Colonic mucosa (tissue), 4 donors: ENCODE measurements around the gene DONSON. TPM values are rescaled to one million over a fixed set of nuclear protein-coding genes. Genes with fewer than 3 reads are reported as not detected.

ENCODE experiments used
- DNase-seq: peaks from one replicate; pipeline ENCODE4 v3.0.0-alpha.2; 2020
- H3K27ac ChIP-seq: fragments of 200-600 bp; one replicate; pipeline ENCODE4 v1.8.0; 2021
- H3K27me3 ChIP-seq: fragments of 200-600 bp; one replicate; pipeline ENCODE4 v1.8.0; 2021
- H3K36me3 ChIP-seq: fragments of 200-600 bp; one replicate; pipeline ENCODE4 v1.8.0; 2021
- H3K4me1 ChIP-seq: fragments of 200-600 bp; one replicate; pipeline ENCODE4 v1.8.0; 2021; ENCODE audit warnings: mild to moderate bottlenecking
- H3K4me3 ChIP-seq: fragments of 200-600 bp; one replicate; pipeline ENCODE4 v1.8.0; 2021
- H3K9ac ChIP-seq, 2 donors: one replicate each; pipeline ENCODE4 v1.7.0; 2013; ENCODE audit warnings: control low read depth in 2 of 2, low read depth in 2 of 2, low read length in 2 of 2
- H3K9me3 ChIP-seq: fragments of 200-600 bp; one replicate; pipeline ENCODE4 v1.8.0; 2021
- intact Hi-C: fragments of 100-400 bp; cut with DNase I; formaldehyde crosslinking; loops from one replicate; pipeline ENCODE4 v1.14.1; 2022
- total RNA-seq, 2 donors: library from RNA; stranded (reverse); fragmentation: NEBNext Ultra II Directional in 1 of 2; extraction: Animal tissue kit (Norgen Biotek cat#: 25700) in 1 of 2; gene quantifications; one replicate each; pipeline ENCODE4 v1.2.1, GENCODE V29; 2021
- TF ChIP-seq, protein P1 (sequence below): fragments of 200-600 bp; IDR thresholded peaks from one replicate; pipeline ENCODE4 v1.8.0; 2022; ENCODE audit warnings: antibody characterized with exemption, mild to moderate bottlenecking
- donor health status: healthy.
- donor health status: DM: no; HTN: no; CAD: no.
- donor health status: DM: no; HTN: no; CAD: no.

The DONSON gene
- total RNA-seq, 2 donors from 2014 or later = 7.7 to 21.7 TPM

DNA sequence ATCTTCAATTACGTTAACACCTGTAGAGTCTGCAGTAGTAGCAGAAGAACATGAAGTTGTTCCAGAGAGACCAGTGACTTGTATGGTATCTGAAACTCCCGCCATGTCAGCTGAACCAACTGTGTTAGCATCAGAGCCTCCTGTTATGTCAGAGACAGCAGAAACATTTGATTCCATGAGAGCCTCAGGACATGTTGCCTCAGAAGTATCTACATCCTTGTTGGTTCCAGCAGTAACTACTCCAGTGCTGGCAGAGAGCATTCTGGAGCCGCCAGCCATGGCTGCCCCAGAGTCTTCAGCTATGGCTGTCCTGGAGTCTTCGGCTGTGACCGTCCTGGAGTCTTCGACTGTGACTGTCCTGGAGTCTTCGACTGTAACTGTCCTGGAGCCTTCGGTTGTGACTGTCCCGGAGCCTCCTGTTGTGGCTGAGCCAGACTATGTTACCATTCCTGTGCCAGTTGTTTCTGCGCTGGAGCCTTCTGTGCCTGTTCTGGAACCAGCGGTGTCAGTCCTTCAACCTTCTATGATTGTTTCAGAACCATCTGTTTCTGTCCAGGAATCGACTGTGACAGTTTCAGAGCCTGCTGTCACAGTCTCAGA is 35.4 kb downstream of the DONSON start:
- no peaks in the 10 kb centered on the region for H3K9me3 ChIP-seq
- H3K36me3 ChIP-seq = peaks cover 36% of the 10 kb centered on the region
- H3K9ac ChIP-seq = no peak overlapping the region
- H3K4me1 ChIP-seq = no peaks in the 10 kb centered on the region
- H3K4me3 ChIP-seq = no peak overlapping the region
- H3K27ac ChIP-seq = no peak overlapping the region
- H3K27me3 ChIP-seq = no peaks in the 10 kb centered on the region
- TF ChIP-seq, protein P1, sequence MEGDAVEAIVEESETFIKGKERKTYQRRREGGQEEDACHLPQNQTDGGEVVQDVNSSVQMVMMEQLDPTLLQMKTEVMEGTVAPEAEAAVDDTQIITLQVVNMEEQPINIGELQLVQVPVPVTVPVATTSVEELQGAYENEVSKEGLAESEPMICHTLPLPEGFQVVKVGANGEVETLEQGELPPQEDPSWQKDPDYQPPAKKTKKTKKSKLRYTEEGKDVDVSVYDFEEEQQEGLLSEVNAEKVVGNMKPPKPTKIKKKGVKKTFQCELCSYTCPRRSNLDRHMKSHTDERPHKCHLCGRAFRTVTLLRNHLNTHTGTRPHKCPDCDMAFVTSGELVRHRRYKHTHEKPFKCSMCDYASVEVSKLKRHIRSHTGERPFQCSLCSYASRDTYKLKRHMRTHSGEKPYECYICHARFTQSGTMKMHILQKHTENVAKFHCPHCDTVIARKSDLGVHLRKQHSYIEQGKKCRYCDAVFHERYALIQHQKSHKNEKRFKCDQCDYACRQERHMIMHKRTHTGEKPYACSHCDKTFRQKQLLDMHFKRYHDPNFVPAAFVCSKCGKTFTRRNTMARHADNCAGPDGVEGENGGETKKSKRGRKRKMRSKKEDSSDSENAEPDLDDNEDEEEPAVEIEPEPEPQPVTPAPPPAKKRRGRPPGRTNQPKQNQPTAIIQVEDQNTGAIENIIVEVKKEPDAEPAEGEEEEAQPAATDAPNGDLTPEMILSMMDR = no peak
- intact Hi-C loops = no loop called here
- DNase-seq = no peak

DNA sequence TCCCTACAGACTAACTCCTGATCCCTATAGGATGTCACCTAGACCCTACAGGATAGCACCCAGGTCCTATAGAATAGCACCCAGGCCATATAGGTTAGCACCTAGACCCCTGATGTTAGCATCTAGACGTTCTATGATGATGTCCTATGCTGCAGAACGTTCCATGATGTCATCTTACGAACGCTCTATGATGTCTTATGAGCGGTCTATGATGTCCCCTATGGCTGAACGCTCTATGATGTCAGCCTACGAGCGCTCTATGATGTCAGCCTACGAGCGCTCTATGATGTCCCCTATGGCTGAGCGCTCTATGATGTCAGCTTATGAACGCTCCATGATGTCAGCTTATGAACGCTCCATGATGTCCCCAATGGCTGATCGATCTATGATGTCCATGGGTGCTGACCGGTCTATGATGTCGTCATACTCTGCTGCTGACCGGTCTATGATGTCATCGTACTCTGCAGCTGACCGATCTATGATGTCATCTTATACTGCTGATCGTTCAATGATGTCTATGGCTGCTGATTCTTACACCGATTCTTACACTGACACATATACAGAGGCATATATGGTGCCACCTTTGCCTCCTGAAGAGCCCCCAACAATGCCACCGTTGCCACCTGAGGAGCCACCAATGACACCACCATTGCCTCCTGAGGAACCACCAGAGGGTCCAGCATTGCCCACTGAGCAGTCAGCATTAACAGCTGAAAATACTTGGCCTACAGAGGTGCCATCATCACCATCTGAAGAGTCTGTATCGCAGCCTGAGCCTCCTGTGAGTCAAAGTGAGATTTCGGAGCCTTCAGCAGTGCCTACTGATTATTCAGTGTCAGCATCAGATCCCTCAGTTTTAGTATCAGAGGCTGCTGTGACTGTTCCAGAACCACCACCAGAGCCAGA is 36.1 kb downstream of the DONSON start:
- TF ChIP-seq, protein P1 = no peak
- Histone ChIP-seq H3K27ac (no peak overlapping the region), H3K4me3 (no peak overlapping the region), H3K27me3 (no peaks in the 10 kb centered on the region), H3K9me3 (no peaks in the 10 kb centered on the region), H3K9ac (no peak overlapping the region), H3K4me1 (no peaks in the 10 kb centered on the region), H3K36me3 (peaks cover 35% of the 10 kb centered on the region)
- intact Hi-C loops = no loop called here
- no peak for DNase-seq

DNA sequence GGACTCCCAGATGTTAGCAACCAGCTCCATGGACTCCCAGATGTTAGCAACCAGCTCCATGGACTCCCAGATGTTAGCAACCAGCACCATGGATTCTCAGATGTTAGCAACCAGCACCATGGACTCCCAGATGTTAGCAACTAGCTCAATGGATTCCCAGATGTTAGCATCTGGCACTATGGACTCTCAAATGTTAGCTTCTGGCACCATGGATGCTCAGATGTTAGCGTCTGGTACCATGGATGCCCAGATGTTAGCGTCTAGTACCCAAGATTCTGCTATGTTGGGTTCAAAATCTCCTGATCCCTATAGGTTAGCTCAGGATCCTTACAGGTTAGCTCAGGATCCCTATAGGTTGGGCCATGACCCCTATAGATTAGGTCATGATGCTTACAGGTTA is 36.8 kb downstream of the DONSON start:
- no peaks in the 10 kb centered on the region for H3K27me3 ChIP-seq
- intact Hi-C loops = no loop called here
- no peak overlapping the region for H3K9ac ChIP-seq
- no peak for DNase-seq
- H3K4me3 ChIP-seq = no peak overlapping the region
- TF ChIP-seq, protein P1 = no peak
- no peaks in the 10 kb centered on the region for H3K4me1 ChIP-seq
- no peaks in the 10 kb centered on the region for H3K9me3 ChIP-seq
- peaks cover 32% of the 10 kb centered on the region for H3K36me3 ChIP-seq
- no peak overlapping the region for H3K27ac ChIP-seq

DNA sequence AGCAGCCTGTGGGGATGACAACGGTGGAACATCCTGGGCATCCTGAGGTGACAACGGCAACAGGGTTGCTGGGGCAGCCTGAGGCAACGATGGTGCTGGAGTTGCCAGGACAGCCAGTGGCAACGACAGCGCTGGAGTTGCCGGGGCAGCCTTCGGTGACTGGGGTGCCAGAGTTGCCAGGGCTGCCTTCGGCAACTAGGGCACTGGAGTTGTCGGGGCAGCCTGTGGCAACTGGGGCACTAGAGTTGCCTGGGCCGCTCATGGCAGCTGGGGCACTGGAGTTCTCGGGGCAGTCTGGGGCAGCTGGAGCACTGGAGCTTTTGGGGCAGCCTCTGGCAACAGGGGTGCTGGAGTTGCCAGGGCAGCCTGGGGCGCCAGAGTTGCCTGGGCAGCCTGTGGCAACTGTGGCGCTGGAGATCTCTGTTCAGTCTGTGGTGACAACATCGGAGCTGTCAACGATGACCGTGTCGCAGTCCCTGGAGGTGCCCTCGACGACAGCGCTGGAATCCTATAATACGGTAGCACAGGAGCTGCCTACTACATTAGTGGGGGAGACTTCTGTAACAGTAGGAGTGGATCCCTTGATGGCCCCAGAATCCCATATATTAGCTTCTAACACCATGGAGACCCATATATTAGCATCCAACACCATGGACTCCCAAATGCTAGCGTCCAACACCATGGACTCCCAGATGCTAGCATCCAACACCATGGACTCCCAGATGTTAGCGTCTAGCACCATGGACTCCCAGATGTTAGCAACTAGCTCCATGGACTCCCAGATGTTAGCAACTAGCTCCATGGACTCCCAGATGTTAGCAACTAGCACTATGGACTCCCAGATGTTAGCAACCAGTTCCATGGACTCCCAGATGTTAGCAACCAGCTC is 37.5 kb downstream of the DONSON start:
- no peaks in the 10 kb centered on the region for H3K27me3 ChIP-seq
- H3K9me3 ChIP-seq = no peaks in the 10 kb centered on the region
- no peak overlapping the region for H3K4me3 ChIP-seq
- no peak overlapping the region for H3K9ac ChIP-seq
- no peak overlapping the region for H3K27ac ChIP-seq
- TF ChIP-seq, protein P1 = no peak
- no peaks in the 10 kb centered on the region for H3K4me1 ChIP-seq
- intact Hi-C loops = no loop called here
- peaks cover 32% of the 10 kb centered on the region for H3K36me3 ChIP-seq
- DNase-seq = no peak
